HepG2 (cell line): Measurements from ENCODE around the gene DRC7. TPM values are rescaled to one million over a fixed set of nuclear protein-coding genes. Genes with fewer than 3 reads are reported as not detected.

ENCODE experiments used
- ATAC-seq: fragments of 200-7000 bp; cut with Tn5 transposase; 3 replicates; pipeline ENCODE4 v1.9.1; 2020; ENCODE audit warnings: mild to moderate bottlenecking, moderate library complexity
- BruUV-seq: library from RNA; stranded (reverse); fragments of 400-500 nt; replicated peaks from 2 replicates; lab custom pipeline; 2021; lab: Mats Ljungman, UMichigan
- CTCF ChIA-PET: fragments of 300-600 bp; formaldehyde crosslinking; extraction: SDS; loops from one replicate; lab custom pipeline; 2021; ENCODE audit warnings: low total read pairs, inconsistent platforms, low intra/inter-chr PET ratio; lab: Yijun Ruan, JAX
- POLR2A ChIA-PET: fragments of 350-600 bp; sonication (Branson Sonifier 250); formaldehyde crosslinking; loops from one replicate; lab custom pipeline; 2020; ENCODE audit warnings: antibody characterized with exemption, inconsistent platforms; lab: Yijun Ruan, JAX
- DNase-seq: peaks from one replicate; pipeline ENCODE4 v3.0.0-alpha.2; 2015; ENCODE audit warnings: low spot score
- FAIRE-seq: peaks from 3 replicates; lab custom pipeline; 2011; peaks lifted over from hg19 to GRCh38; lab: Jason Lieb, UNC
- H2AFZ ChIP-seq: one replicate; pipeline ENCODE4 v1.6.1; 2011; ENCODE audit warnings: low read length, inconsistent platforms
- H3K27ac ChIP-seq: fragments of 300-600 bp; 3 replicates; pipeline ENCODE4 v1.8.0; 2011; ENCODE audit warnings: mixed run types, mild to moderate bottlenecking, mixed read lengths, low read length, inconsistent platforms; ENCODE audit not compliant: insufficient read depth; ENCODE audit errors: extremely low read length
- H3K27me3 ChIP-seq, 2 experiments: fragments of 200-600 bp in 1 of 2; 2 replicates in 1 of 2; 3 replicates in 1 of 2; pipeline versions ENCODE4 v1.6.0 to v1.8.0; 2011; ENCODE audit warnings: low read length in 2 of 2, mild to moderate bottlenecking in 2 of 2, moderate library complexity in 2 of 2, inconsistent platforms in 1 of 2; ENCODE audit not compliant: insufficient read depth in 2 of 2, control insufficient read depth in 1 of 2
- H3K36me3 ChIP-seq, 2 experiments: fragments of 200-600 bp in 1 of 2; replicated peaks in 1 of 2; 2 replicates in 1 of 2; 3 replicates in 1 of 2; pipeline versions ENCODE4 v1.5.1 to v1.8.0; 2011; ENCODE audit warnings: low read length in 2 of 2, inconsistent platforms in 1 of 2; ENCODE audit not compliant: insufficient read depth in 2 of 2, control insufficient read depth in 1 of 2
- H3K4me1 ChIP-seq: 2 replicates; pipeline ENCODE4 v1.5.1; 2012; ENCODE audit warnings: low read length, inconsistent platforms; ENCODE audit not compliant: insufficient read depth
- H3K4me2 ChIP-seq: 2 replicates; pipeline ENCODE4 v1.6.0; 2011; ENCODE audit warnings: low read depth, low read length, inconsistent platforms
- H3K4me3 ChIP-seq, 3 experiments: fragments of 200-600 bp in 1 of 3; sonication (generic), shearing (Covaris generic) in 1 of 3; replicated peaks in 1 of 3; 2 replicates each; pipeline ENCODE4 v1.5.1; 2011 to 2016; ENCODE audit warnings: low read length in 3 of 3, inconsistent platforms in 2 of 3, low read depth in 2 of 3, mild to moderate bottlenecking in 2 of 3, control low read depth in 1 of 3, mixed read lengths in 1 of 3; ENCODE audit not compliant: insufficient read depth in 1 of 3
- H3K79me2 ChIP-seq: one replicate; pipeline ENCODE4 v1.6.1; 2011; ENCODE audit warnings: low read length, inconsistent platforms; ENCODE audit not compliant: insufficient read depth
- H3K9ac ChIP-seq: 2 replicates; pipeline ENCODE4 v1.6.0; 2011; ENCODE audit warnings: mild to moderate bottlenecking, low read depth, low read length, inconsistent platforms; ENCODE audit not compliant: insufficient read depth
- H3K9me3 ChIP-seq: 2 replicates; pipeline ENCODE4 v1.5.1; 2012; ENCODE audit warnings: mild to moderate bottlenecking, low read length
- H4K20me1 ChIP-seq: 2 replicates; pipeline ENCODE4 v1.6.0; 2011; ENCODE audit warnings: inconsistent platforms, mild to moderate bottlenecking, low read length, moderate library complexity; ENCODE audit not compliant: insufficient read depth
- ASH2L ChIP-seq: fragments of 300-600, 200-600 bp; sonication (generic); IDR thresholded peaks from 2 replicates; pipeline ENCODE4 v1.7.0; 2017; ENCODE audit warnings: low read depth, mild to moderate bottlenecking, moderate library complexity, mixed read lengths, low read length; ENCODE audit not compliant: insufficient read length
- FOSL2 ChIP-seq: sonication (generic); formaldehyde crosslinking; IDR thresholded peaks from 2 replicates; pipeline ENCODE4 v1.4.0; 2020; ENCODE audit warnings: missing genetic modification reagents
- HOMEZ ChIP-seq: IDR thresholded peaks from 2 replicates; pipeline ENCODE4 v1.6.1; 2016; ENCODE audit warnings: low read depth
- MTA1 ChIP-seq: sonication (generic); formaldehyde crosslinking; IDR thresholded peaks from 2 replicates; pipeline ENCODE4 v1.4.0; 2020; ENCODE audit warnings: missing genetic modification reagents, mild to moderate bottlenecking, borderline replicate concordance
- PHF5A ChIP-seq: IDR thresholded peaks from one replicate; pipeline ENCODE4 v1.6.1; 2018; ENCODE audit warnings: low read depth, missing genetic modification reagents; ENCODE audit not compliant: unreplicated experiment
- TEAD2 ChIP-seq: sonication (generic); formaldehyde crosslinking; IDR thresholded peaks from 2 replicates; pipeline ENCODE4 v1.9.0; 2021; ENCODE audit warnings: missing genetic modification reagents
- ZBTB10 ChIP-seq: sonication (generic); formaldehyde crosslinking; IDR thresholded peaks from 2 replicates; pipeline ENCODE4 v1.4.0; 2020; ENCODE audit warnings: missing genetic modification reagents, borderline replicate concordance
- ZFP91 ChIP-seq: sonication (generic); formaldehyde crosslinking; IDR thresholded peaks from 2 replicates; pipeline ENCODE4 v1.9.0; 2022; ENCODE audit warnings: missing genetic modification reagents, mild to moderate bottlenecking, borderline replicate concordance
- ZNF101 ChIP-seq: sonication (generic); formaldehyde crosslinking; IDR thresholded peaks from 2 replicates; pipeline ENCODE4 v1.4.0; 2020; ENCODE audit warnings: mild to moderate bottlenecking, low read depth, missing genetic modification reagents, borderline replicate concordance
- ZNF263 ChIP-seq: sonication (generic); formaldehyde crosslinking; IDR thresholded peaks from 2 replicates; pipeline ENCODE4 v1.4.0; 2020; ENCODE audit warnings: missing genetic modification reagents
- ZNF264 ChIP-seq: sonication (generic); formaldehyde crosslinking; IDR thresholded peaks from 2 replicates; pipeline ENCODE4 v1.4.0; 2020; ENCODE audit warnings: missing genetic modification reagents
- ZNF687 ChIP-seq: sonication (generic); formaldehyde crosslinking; IDR thresholded peaks from 2 replicates; pipeline ENCODE4 v1.5.1; 2020; ENCODE audit warnings: mild to moderate bottlenecking, missing genetic modification reagents, moderate library complexity
- WGBS: methylation state at CpG from one replicate; pipeline ENCODE4 v1.1.6; 2017; ENCODE audit warnings: low lambda C conversion rate; 5-methylcytosine and 5-hydroxymethylcytosine counted together
- in situ Hi-C: cut with HindIII; loops from 2 replicates; pipeline ENCODE4 v1.10.0; 2017; ENCODE audit warnings: low pct_unique_long_range_greater_than_20kb; ENCODE audit not compliant: extremely low pct_ligation_motif_present
- intact Hi-C: fragments of 100-400 bp; cut with micrococcal nuclease; formaldehyde crosslinking; loops from one replicate; pipeline ENCODE4 v1.10.0; 2022; ENCODE audit not compliant: unreplicated experiment
- polyA plus RNA-seq, 8 experiments: library from polyadenylated mRNA; depleted of rRNA in 3 of 8; stranded (reverse) in 7 of 8; unstranded in 1 of 8; fragments of >200 nt; fragmentation: Illumina TruSeq in 4 of 8; extraction: Trizol in 4 of 8; gene quantifications; 2 replicates each; pipeline versions ENCODE4 v1.2.1 to v1.2.3, GENCODE V29; 2011 to 2016; ENCODE audit warnings: low read depth in 4 of 8, missing spikeins in 1 of 8, mixed read lengths in 1 of 8; ENCODE audit not compliant: insufficient read depth in 1 of 8
- total RNA-seq, 5 experiments: library from RNA; depleted of rRNA; stranded (reverse); fragments of >200 nt; fragmentation: Illumina TruSeq; extraction: Trizol; gene quantifications; 2 replicates each; pipeline ENCODE4 v1.2.3, GENCODE V29; 2016; ENCODE audit warnings: low read depth in 1 of 5

DRC7 gene
- total and polyA plus RNA-seq, 2 of the 13 experiments (the other 11 are each of a cell fraction or from before 2014, with no cell fraction given), result 2.7 to 3.4 TPM

GRCh38 chr16:57688987-57689761 is 5.4 kb upstream of the DRC7 start:
- no TSS peak for BruUV-seq
- ChIA-PET POLR2A (interaction anchor here (0.9 to 2.4 kb wide), 5 partner anchors 12 to 46 kb away, joined by 3 to 12 read pairs (median 7); partner anchors contain the start of genes ADGRG3 and KATNB1), CTCF (no interaction called here)
- peaks cover 65% of the 10 kb centered on the region for H3K4me1 ChIP-seq
- peak overlapping the region; percentile 55 for H3K4me2 ChIP-seq
- FAIRE-seq (peak; percentile 4), DNase-seq (no peak), ATAC-seq (peak; percentile 68)
- H3K27me3 ChIP-seq, result no peaks in the 10 kb centered on the region
- intact Hi-C loops, result no loop called here
- H4K20me1 ChIP-seq, result no peaks in the 10 kb centered on the region
- in situ Hi-C loops, result no loop called here
- H3K9ac ChIP-seq, result 0 out of 2 replicates have a peak overlapping the region, but pooled peaks have one; percentile 3
- no peak overlapping the region for H3K27ac ChIP-seq
- peak overlapping the region in 1 of 3 experiments; percentile 33; a peak in 1 of 6 replicates for H3K4me3 ChIP-seq
- no peaks in the 10 kb centered on the region for H3K9me3 ChIP-seq
- H2AFZ ChIP-seq, result no peak overlapping the region
- H3K79me2 ChIP-seq, result no peaks in the 10 kb centered on the region
- H3K36me3 ChIP-seq, result no peaks in the 10 kb centered on the region
- WGBS, result 41% methylated on average over 15 of the region's 15 CpGs
- TF ChIP-seq ZFP91 (CRISPR knock-in tag) (0 out of 2 replicates have a peak, but pooled peaks have one; percentile 23), ZBTB10 (CRISPR knock-in tag) (0 out of 2 replicates have a peak, but pooled peaks have one; percentile 35), TEAD2 (no peak), ASH2L (no peak), FOSL2 (CRISPR knock-in tag) (no peak), ZNF101 (CRISPR knock-in tag) (no peak), HOMEZ (CRISPR knock-in tag) (no peak), ZNF264 (no peak), ZNF687 (CRISPR knock-in tag) (peak; percentile 76; the same call in 1 of the 2 replicates), ZNF263 (CRISPR knock-in tag) (peak; percentile 82), MTA1 (0 out of 2 replicates have a peak, but pooled peaks have one; percentile 43), PHF5A (CRISPR knock-in tag) (no peak)
